SK-N-SH (cell line): ENCODE measurements around the gene APP. TPM values are rescaled to one million over a fixed set of nuclear protein-coding genes. Genes with fewer than 3 reads are reported as not detected.

Experiments
- CTCF ChIA-PET: fragments of 300-600, 350-600 bp; formaldehyde crosslinking; extraction: SDS; loops from one replicate; lab custom pipeline; 2021; lab: Yijun Ruan, JAX
- POLR2A ChIA-PET: fragments of 350-600 bp; sonication (Branson Sonifier 250); formaldehyde crosslinking; extraction: SDS; loops from one replicate; lab custom pipeline; 2020; ENCODE audit warnings: antibody characterized with exemption, inconsistent platforms; lab: Yijun Ruan, JAX
- DNase-seq: peaks from one replicate; pipeline ENCODE4 v3.0.0; 2012
- H2AFZ ChIP-seq: fragments of 200-600 bp; sonication (generic); 2 replicates; pipeline ENCODE4 v1.8.1; 2016; ENCODE audit warnings: antibody characterized with exemption, mild to moderate bottlenecking, low read depth
- H3F3A ChIP-seq: fragments of 200-600 bp; sonication (generic); replicated peaks from 2 replicates; pipeline ENCODE3; 2016; ENCODE audit warnings: antibody characterized with exemption, mild to moderate bottlenecking; ENCODE audit not compliant: insufficient read depth
- H3K27ac ChIP-seq, 2 experiments: fragments of 200-500 bp in 1 of 2; fragments of 200-600 bp in 1 of 2; sonication (Bioruptor generic) in 1 of 2; sonication (generic), shearing (Covaris generic) in 1 of 2; 2 replicates each; pipeline versions ENCODE4 v1.5.1 to v1.6.1; 2014 to 2016; ENCODE audit warnings: low read depth in 2 of 2, inconsistent platforms in 1 of 2, low read length in 1 of 2, mild to moderate bottlenecking in 1 of 2, mixed read lengths in 1 of 2
- H3K27me3 ChIP-seq: fragments of 200-600 bp; sonication (generic), shearing (Covaris generic); 2 replicates; pipeline ENCODE4 v1.6.1; 2016; ENCODE audit warnings: mixed run types; ENCODE audit not compliant: insufficient read depth
- H3K36me3 ChIP-seq, 2 experiments: fragments of 200-500 bp in 1 of 2; fragments of 200-600 bp in 1 of 2; sonication (Bioruptor generic) in 1 of 2; sonication (generic) in 1 of 2; replicated peaks in 1 of 2; 2 replicates each; pipeline versions ENCODE3 to v1.5.1; 2014 to 2016; ENCODE audit warnings: low read length in 1 of 2, mild to moderate bottlenecking in 1 of 2; ENCODE audit not compliant: insufficient read depth in 2 of 2, control insufficient read depth in 1 of 2
- H3K4me1 ChIP-seq, 2 experiments: fragments of 200-500 bp in 1 of 2; fragments of 200-600 bp in 1 of 2; sonication (Bioruptor generic) in 1 of 2; sonication (generic), shearing (Covaris generic) in 1 of 2; 2 replicates each; pipeline versions ENCODE4 v1.5.1 to v1.6.1; 2014 to 2016; ENCODE audit warnings: low read depth in 1 of 2, low read length in 1 of 2, mixed run types in 1 of 2; ENCODE audit not compliant: insufficient read depth in 2 of 2, control insufficient read depth in 1 of 2
- H3K4me2 ChIP-seq: fragments of 200-600 bp; sonication (generic), shearing (Covaris generic); 2 replicates; pipeline ENCODE4 v1.6.1; 2017; ENCODE audit warnings: mixed run types
- H3K4me3 ChIP-seq, 2 experiments: fragments of 200-500 bp in 1 of 2; fragments of 200-600 bp in 1 of 2; sonication (Bioruptor generic) in 1 of 2; sonication (generic), shearing (Covaris generic) in 1 of 2; 2 replicates each; pipeline versions ENCODE4 v1.5.1 to v1.8.1; 2014 to 2016; ENCODE audit warnings: low read depth in 2 of 2, inconsistent platforms in 1 of 2, low read length in 1 of 2, mild to moderate bottlenecking in 1 of 2, mixed read lengths in 1 of 2, moderate library complexity in 1 of 2
- H3K79me2 ChIP-seq: fragments of 200-600 bp; sonication (generic); 2 replicates; pipeline ENCODE4 v1.8.1; 2017; ENCODE audit warnings: mild to moderate bottlenecking; ENCODE audit not compliant: insufficient read depth
- H3K9ac ChIP-seq: fragments of 200-600 bp; sonication (generic); 2 replicates; pipeline ENCODE4 v1.6.1; 2017; ENCODE audit warnings: mixed run types
- H3K9me2 ChIP-seq: fragments of 200-600 bp; sonication (generic); 2 replicates; pipeline ENCODE4 v1.6.1; 2017; ENCODE audit warnings: mixed run types
- H3K9me3 ChIP-seq: fragments of 200-600 bp; sonication (generic); 2 replicates; pipeline ENCODE4 v1.6.1; 2017; ENCODE audit warnings: mixed run types, mild to moderate bottlenecking, moderate library complexity
- H4K20me1 ChIP-seq: fragments of 200-600 bp; sonication (generic); 2 replicates; pipeline ENCODE4 v1.6.1; 2017; ENCODE audit warnings: mild to moderate bottlenecking, mixed run types; ENCODE audit not compliant: insufficient read depth
- FOXJ3 ChIP-seq: sonication (generic); formaldehyde crosslinking; IDR thresholded peaks from 2 replicates; pipeline ENCODE4 v1.5.1; 2020; ENCODE audit warnings: mild to moderate bottlenecking, missing genetic modification reagents
- GATA2 ChIP-seq: sonication (generic); formaldehyde crosslinking; IDR thresholded peaks from 2 replicates; pipeline ENCODE4 v1.5.0; 2020; ENCODE audit warnings: mild to moderate bottlenecking, missing genetic modification reagents
- JUND ChIP-seq: IDR thresholded peaks from 2 replicates; pipeline ENCODE4 v1.4.0; 2012
- MAX ChIP-seq: IDR thresholded peaks from 2 replicates; pipeline ENCODE4 v1.4.0; 2012; ENCODE audit warnings: low read depth
- MXI1 ChIP-seq: IDR thresholded peaks from 2 replicates; pipeline ENCODE4 v1.6.1; 2012; ENCODE audit warnings: mild to moderate bottlenecking, low read depth, low read length, improper control_type of control experiment
- PBX3 ChIP-seq: IDR thresholded peaks from 2 replicates; pipeline ENCODE4; 2012
- RCOR1 ChIP-seq: fragments of 150-350 bp; IDR thresholded peaks from 2 replicates; pipeline ENCODE4 v1.6.1; 2017; ENCODE audit warnings: antibody characterized with exemption, low read length
- REST ChIP-seq: IDR thresholded peaks from 2 replicates; pipeline ENCODE4 v1.6.1; 2012; ENCODE audit warnings: mild to moderate bottlenecking, low read depth, low read length, moderate library complexity
- RFX5 ChIP-seq: IDR thresholded peaks from 2 replicates; pipeline ENCODE4 v1.6.1; 2012; ENCODE audit warnings: mild to moderate bottlenecking, improper control_type of control experiment, low read length
- RXRA ChIP-seq: IDR thresholded peaks from 2 replicates; pipeline ENCODE4 v1.4.0; 2012; ENCODE audit warnings: low read depth, mild to moderate bottlenecking, borderline replicate concordance
- SMC3 ChIP-seq: IDR thresholded peaks from 2 replicates; pipeline ENCODE4 v1.6.1; 2012; ENCODE audit warnings: low read depth, low read length, improper control_type of control experiment
- TAF1 ChIP-seq: IDR thresholded peaks from 2 replicates; pipeline ENCODE4 v1.6.1; 2012; ENCODE audit warnings: low read depth, mild to moderate bottlenecking, low read length, moderate library complexity, borderline replicate concordance
- TCF12 ChIP-seq: IDR thresholded peaks from 2 replicates; pipeline ENCODE4 v1.4.0; 2012
- USF1 ChIP-seq: IDR thresholded peaks from 2 replicates; pipeline ENCODE4 v1.4.0; 2012; ENCODE audit warnings: low read depth, borderline replicate concordance
- ZBTB33 ChIP-seq: IDR thresholded peaks from 2 replicates; pipeline ENCODE4 v1.4.0; 2012; ENCODE audit warnings: low read depth, borderline replicate concordance
- WGBS: methylation state at CpG from one replicate; pipeline ENCODE4 v1.1.6; 2017; ENCODE audit warnings: low lambda C conversion rate; 5-methylcytosine and 5-hydroxymethylcytosine counted together
- polyA plus RNA-seq, 3 experiments: library from polyadenylated mRNA; depleted of rRNA; stranded (reverse); fragments of >200 nt; gene quantifications; 2 replicates each; pipeline ENCODE4 v1.2.3, GENCODE V29; 2012

Gene APP
- polyA plus RNA-seq, 1 of the 3 experiments (the other 2 are of a cell fraction) = 780 TPM

- peaks cover 66% of the 10 kb centered on the region for H3K79me2 ChIP-seq
- peaks cover 16% of the 10 kb centered on the region; the same call in 1 of the 2 replicates for H4K20me1 ChIP-seq
- no peaks in the 10 kb centered on the region for H3F3A ChIP-seq
- H3K9me2 ChIP-seq = no peaks in the 10 kb centered on the region
- H3K9ac ChIP-seq = no peak overlapping the region
- no peaks in the 10 kb centered on the region for H3K27me3 ChIP-seq
- no peak overlapping the region for H3K4me3 ChIP-seq
- H3K4me2 ChIP-seq = no peak overlapping the region
- H3K9me3 ChIP-seq = no peaks in the 10 kb centered on the region
- CTCF ChIA-PET = interaction anchor here (1.2 kb wide), 2 partner anchors 11 to 72 kb away, joined by 3 read pairs; no protein-coding TSS in a partner anchor
- DNase-seq = no peak
- 95% methylated on average over 4 of the region's 4 CpGs for WGBS
- H3K36me3 ChIP-seq = no peaks in the 10 kb centered on the region
- no peak for TF ChIP-seq FOXJ3 (CRISPR knock-in tag)
- TF ChIP-seq USF1 = no peak
- TF ChIP-seq SMC3 = no peak
- TF ChIP-seq PBX3 = no peak
- no peak for TF ChIP-seq TAF1
- no peak for TF ChIP-seq MXI1
- TF ChIP-seq REST = no peak
- no peak for TF ChIP-seq RCOR1
- TF ChIP-seq TCF12 = no peak
- no peak for TF ChIP-seq JUND
- no peak for TF ChIP-seq RFX5
- no peak for TF ChIP-seq ZBTB33
- no peak for TF ChIP-seq GATA2 (CRISPR knock-in tag)
- TF ChIP-seq MAX = no peak
- TF ChIP-seq RXRA = no peak
- H2AFZ ChIP-seq = no peak overlapping the region
- peak overlapping the region in 1 of 2 experiments; percentile 3; a peak in 1 of 4 replicates for H3K27ac ChIP-seq
- H3K4me1 ChIP-seq = peaks cover 17 to 20% of the 10 kb centered on the region in 2 experiments; a peak in 3 of 4 replicates
- POLR2A ChIA-PET = no interaction called here
Observed at GRCh38 chr21:26097475-26097874, 73.1 kb downstream of the APP start.
